Measurements from ENCODE around the gene CYP2W1.

DNA sequence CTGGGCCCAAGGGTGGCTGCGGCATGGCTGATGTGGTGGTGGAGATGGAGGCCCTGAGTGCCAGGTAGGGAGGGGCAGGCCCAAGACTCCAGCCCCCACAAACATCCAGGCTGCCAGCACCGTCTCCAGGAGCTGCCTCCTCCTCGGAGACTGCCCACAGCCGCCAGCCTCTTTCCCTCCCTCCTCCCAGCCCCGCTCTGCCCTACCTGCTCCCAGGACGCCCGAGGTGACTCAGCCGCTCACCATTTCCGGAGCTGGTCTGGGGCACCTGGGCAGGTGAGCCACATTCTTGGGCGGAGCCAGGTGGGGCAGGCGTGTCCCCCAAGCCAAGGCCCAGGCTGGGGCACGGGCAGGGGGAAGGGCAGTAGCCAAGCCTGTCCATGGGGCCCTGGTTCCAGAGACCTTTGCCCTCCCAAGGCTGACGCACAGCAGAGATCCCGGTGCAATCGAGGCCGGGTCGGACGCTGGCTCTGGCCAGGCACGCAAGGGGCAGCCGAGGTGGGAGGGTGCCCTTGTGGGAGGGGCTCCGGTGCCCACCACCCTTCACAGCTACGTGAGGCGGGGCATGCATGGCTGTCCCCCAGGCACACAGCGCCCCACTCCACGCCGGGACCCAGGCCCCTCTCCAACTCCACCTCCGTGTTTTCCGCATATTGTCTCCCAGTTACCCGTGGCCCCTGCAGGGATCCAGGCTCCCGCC lies 37.3 kb upstream of the CYP2W1 start:
- TF ChIP-seq CTCF (optimal IDR thresholded peaks at IDR 0.05 in 1 of 3, IDR thresholded peaks at IDR 0.05 in 1 of 3, conservative IDR thresholded peaks at IDR 0.05 in 1 of 3; ENCODE audit: extremely low read depth in 1 of 3, insufficient read depth in 2 of 3, low read length in 3 of 3) (no peak), EZH2 (IDR thresholded peaks at IDR 0.05; ENCODE audit: low read length) (no peak)
